Endodermal cell (in vitro differentiated cells): ENCODE data around the gene SLC17A3. TPM values are rescaled to one million over a fixed set of nuclear protein-coding genes. Genes with fewer than 3 reads are reported as not detected.

ENCODE experiments used
- DNase-seq: peaks from one replicate; pipeline ENCODE4 v3.0.0-alpha.2; 2017
- H3K27ac ChIP-seq: 2 replicates; pipeline ENCODE4 v1.5.1; 2013; ENCODE audit warnings: mild to moderate bottlenecking, low read depth, low read length, moderate library complexity
- H3K27me3 ChIP-seq: 2 replicates; pipeline ENCODE4 v1.6.1; 2013; ENCODE audit warnings: mild to moderate bottlenecking, low read length, moderate library complexity; ENCODE audit not compliant: insufficient read depth, control insufficient read depth, poor library complexity, severe bottlenecking
- H3K36me3 ChIP-seq: 2 replicates; pipeline ENCODE4 v1.7.0; 2013; ENCODE audit warnings: mild to moderate bottlenecking, low read length, moderate library complexity; ENCODE audit not compliant: control insufficient read depth, insufficient read depth
- H3K4me1 ChIP-seq: one replicate; pipeline ENCODE4 v1.7.0; 2013; ENCODE audit warnings: low read length; ENCODE audit not compliant: control insufficient read depth, insufficient read depth
- H3K4me3 ChIP-seq: 2 replicates; pipeline ENCODE4 v1.5.1; 2013; ENCODE audit warnings: mild to moderate bottlenecking, low read length, moderate library complexity
- H3K9ac ChIP-seq: 2 replicates; pipeline ENCODE4 v1.6.1; 2013; ENCODE audit warnings: mild to moderate bottlenecking, low read length, moderate library complexity; ENCODE audit not compliant: poor library complexity, severe bottlenecking; ENCODE audit errors: extremely low read depth
- H3K9me3 ChIP-seq: 2 replicates; pipeline ENCODE4 v1.6.1; 2013; ENCODE audit warnings: mild to moderate bottlenecking, low read length, moderate library complexity; ENCODE audit not compliant: control insufficient read depth
- H3K27ac Mint-ChIP-seq: 2 replicates; pipeline ENCODE4 v1.8.0; 2020; ENCODE audit warnings: mixed read lengths
- H3K27me3 Mint-ChIP-seq: 2 replicates; pipeline ENCODE4 v1.8.0; 2021; ENCODE audit warnings: mild to moderate bottlenecking, mixed read lengths; ENCODE audit not compliant: insufficient read depth
- H3K36me3 Mint-ChIP-seq: 2 replicates; pipeline ENCODE4 v1.8.0; 2020; ENCODE audit warnings: low read depth, mixed read lengths
- H3K4me1 Mint-ChIP-seq: 2 replicates; pipeline ENCODE4 v1.8.0; 2020; ENCODE audit warnings: mixed read lengths
- H3K4me3 Mint-ChIP-seq: 2 replicates; pipeline ENCODE4 v1.8.0; 2020; ENCODE audit warnings: mild to moderate bottlenecking, moderate library complexity, mixed read lengths
- H3K9me3 Mint-ChIP-seq: 2 replicates; pipeline ENCODE4 v1.8.0; 2020; ENCODE audit warnings: mild to moderate bottlenecking, mixed read lengths
- WGBS, 2 experiments: methylation state at CpG; one replicate each; pipeline versions ENCODE4 v1.1.5 to v1.1.7; 2013; ENCODE audit warnings: missing lambda C conversion rate in 2 of 2, mixed read lengths in 1 of 2; ENCODE audit not compliant: insufficient coverage in 1 of 2, insufficient read length in 1 of 2; 5-methylcytosine and 5-hydroxymethylcytosine counted together
- total RNA-seq, 2 donors: library from RNA; stranded (reverse); fragmentation: NEBNext Ultra II Directional in 1 of 2; extraction: Animal tissue kit (Norgen Biotek cat#: 25700) in 1 of 2; gene quantifications; 2 replicates in 1 of 2; 3 replicates in 1 of 2; pipeline ENCODE4 v1.2.1, GENCODE V29; 2021
- TF ChIP-seq, protein P1 (sequence below): fragments of 200-600 bp; sonication (generic); conservative IDR thresholded peaks from 2 replicates; pipeline ENCODE4 v1.5.0; 2021; ENCODE audit warnings: antibody characterized with exemption, mild to moderate bottlenecking

The SLC17A3 gene
- total RNA-seq, 2 donors from 2014 or later, result not detected

- no peaks in the 10 kb centered on the region for H3K27me3 ChIP-seq
- no peak overlapping the region for H3K4me3 ChIP-seq
- H3K27me3 Mint-ChIP-seq, result peaks cover 8% of the 10 kb centered on the region
- H3K27ac Mint-ChIP-seq, result no peak overlapping the region
- H3K4me3 Mint-ChIP-seq, result no peak overlapping the region
- no peaks in the 10 kb centered on the region for H3K4me1 ChIP-seq
- H3K9me3 Mint-ChIP-seq, result no peaks in the 10 kb centered on the region
- WGBS, 2 experiments, result 72 to 97% methylated on average over 2 to 3 of the region's 3 CpGs
- H3K9ac ChIP-seq, result no peak overlapping the region
- TF ChIP-seq, protein P1, sequence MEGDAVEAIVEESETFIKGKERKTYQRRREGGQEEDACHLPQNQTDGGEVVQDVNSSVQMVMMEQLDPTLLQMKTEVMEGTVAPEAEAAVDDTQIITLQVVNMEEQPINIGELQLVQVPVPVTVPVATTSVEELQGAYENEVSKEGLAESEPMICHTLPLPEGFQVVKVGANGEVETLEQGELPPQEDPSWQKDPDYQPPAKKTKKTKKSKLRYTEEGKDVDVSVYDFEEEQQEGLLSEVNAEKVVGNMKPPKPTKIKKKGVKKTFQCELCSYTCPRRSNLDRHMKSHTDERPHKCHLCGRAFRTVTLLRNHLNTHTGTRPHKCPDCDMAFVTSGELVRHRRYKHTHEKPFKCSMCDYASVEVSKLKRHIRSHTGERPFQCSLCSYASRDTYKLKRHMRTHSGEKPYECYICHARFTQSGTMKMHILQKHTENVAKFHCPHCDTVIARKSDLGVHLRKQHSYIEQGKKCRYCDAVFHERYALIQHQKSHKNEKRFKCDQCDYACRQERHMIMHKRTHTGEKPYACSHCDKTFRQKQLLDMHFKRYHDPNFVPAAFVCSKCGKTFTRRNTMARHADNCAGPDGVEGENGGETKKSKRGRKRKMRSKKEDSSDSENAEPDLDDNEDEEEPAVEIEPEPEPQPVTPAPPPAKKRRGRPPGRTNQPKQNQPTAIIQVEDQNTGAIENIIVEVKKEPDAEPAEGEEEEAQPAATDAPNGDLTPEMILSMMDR, result no peak
- no peaks in the 10 kb centered on the region for H3K9me3 ChIP-seq
- no peaks in the 10 kb centered on the region for H3K36me3 ChIP-seq
- no peaks in the 10 kb centered on the region for H3K36me3 Mint-ChIP-seq
- DNase-seq, result no peak
- H3K4me1 Mint-ChIP-seq, result no peaks in the 10 kb centered on the region
- no peak overlapping the region for H3K27ac ChIP-seq
Measured at GRCh38 chr6:25868436-25869183, 5.4 kb downstream of the SLC17A3 start.

DNA sequence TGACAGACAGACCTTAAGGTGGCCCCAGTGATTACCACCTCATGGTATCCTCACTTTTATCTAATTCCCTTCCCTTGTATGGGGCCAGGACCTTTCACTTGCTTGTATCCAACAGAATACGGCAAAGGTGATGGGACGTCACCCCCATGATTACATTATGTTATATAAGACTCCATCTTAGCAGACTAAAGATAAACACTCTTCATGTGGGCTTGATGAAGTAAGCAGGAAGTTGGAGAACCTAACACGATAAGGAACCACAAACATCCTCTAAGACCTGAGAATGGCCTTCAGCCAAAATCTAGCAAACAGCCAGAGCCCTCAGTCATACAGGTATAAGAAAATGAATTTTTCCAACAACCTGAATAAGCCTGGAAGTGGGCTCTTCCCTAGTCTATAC is 8.0 kb downstream of the SLC17A3 start:
- H3K4me1 ChIP-seq, result no peaks in the 10 kb centered on the region

GRCh38 chr6:25863360-25863759 is 10.7 kb downstream of the SLC17A3 start:
- no peak overlapping the region for H3K4me3 ChIP-seq
- no peak overlapping the region for H3K27ac ChIP-seq
- peaks cover 9% of the 10 kb centered on the region for H3K27me3 Mint-ChIP-seq
- H3K9ac ChIP-seq, result no peak overlapping the region
- H3K36me3 Mint-ChIP-seq, result no peaks in the 10 kb centered on the region
- H3K9me3 Mint-ChIP-seq, result no peaks in the 10 kb centered on the region
- no peaks in the 10 kb centered on the region for H3K36me3 ChIP-seq
- H3K27me3 ChIP-seq, result peaks cover 7% of the 10 kb centered on the region
- no peaks in the 10 kb centered on the region for H3K4me1 ChIP-seq
- TF ChIP-seq, protein P1, result no peak
- WGBS, 2 experiments, result 87 to 88% methylated on average over 2 of the region's 2 CpGs
- H3K27ac Mint-ChIP-seq, result no peak overlapping the region
- no peaks in the 10 kb centered on the region for H3K4me1 Mint-ChIP-seq
- no peak overlapping the region for H3K4me3 Mint-ChIP-seq
- no peak for DNase-seq
- H3K9me3 ChIP-seq, result no peaks in the 10 kb centered on the region

More for the DNA sequence above, 8.0 kb downstream of the SLC17A3 start:
- Histone ChIP-seq H3K4me3 (no peak overlapping the region), H3K36me3 (no peaks in the 10 kb centered on the region), H3K9ac (no peak overlapping the region), H3K27me3 (no peaks in the 10 kb centered on the region), H3K9me3 (no peaks in the 10 kb centered on the region), H3K27ac (no peak overlapping the region)
- Mint-ChIP-seq H3K4me1 (no peaks in the 10 kb centered on the region), H3K27ac (no peak overlapping the region), H3K9me3 (no peaks in the 10 kb centered on the region), H3K4me3 (no peak overlapping the region), H3K27me3 (peaks cover 5% of the 10 kb centered on the region), H3K36me3 (no peaks in the 10 kb centered on the region)
- 95% methylated on average over 3 of the region's 3 CpGs; no CpG with 5 or more reads in 1 of the 2 experiments for WGBS, 2 experiments
- TF ChIP-seq, protein P1, result no peak
- DNase-seq, result no peak
